HUES6 (cell line): Measurements from ENCODE around the gene PTPRC.

Experiments
- H3K27ac ChIP-seq: 2 replicates; pipeline ENCODE4 v1.7.0; 2013; ENCODE audit warnings: low read depth, mild to moderate bottlenecking, low read length, inconsistent platforms
- H3K27me3 ChIP-seq: 2 replicates; pipeline ENCODE4 v1.6.1; 2013; ENCODE audit warnings: low read length; ENCODE audit not compliant: control insufficient read depth, insufficient read depth
- H3K36me3 ChIP-seq: 2 replicates; pipeline ENCODE4 v1.6.1; 2013; ENCODE audit warnings: low read length; ENCODE audit not compliant: control insufficient read depth, insufficient read depth
- H3K4me1 ChIP-seq: 2 replicates; pipeline ENCODE4 v1.6.1; 2013; ENCODE audit warnings: low read length; ENCODE audit not compliant: control insufficient read depth, insufficient read depth
- H3K4me3 ChIP-seq: 2 replicates; pipeline ENCODE4 v1.5.1; 2013; ENCODE audit warnings: low read depth, low read length
- H3K9ac ChIP-seq: one replicate; pipeline ENCODE4 v1.6.1; 2013; ENCODE audit warnings: mild to moderate bottlenecking, low read length
- H3K9me3 ChIP-seq: 2 replicates; pipeline ENCODE4 v1.6.1; 2013; ENCODE audit warnings: low read depth, low read length; ENCODE audit not compliant: control insufficient read depth, insufficient read depth

PTPRC gene

GRCh38 chr1:198677027-198677426 lies 38.2 kb downstream of the PTPRC start:
- Histone ChIP-seq H3K27me3 (no peaks in the 10 kb centered on the region), H3K4me1 (no peaks in the 10 kb centered on the region), H3K9ac (no peak overlapping the region), H3K27ac (no peak overlapping the region), H3K36me3 (no peaks in the 10 kb centered on the region), H3K4me3 (no peak overlapping the region), H3K9me3 (no peaks in the 10 kb centered on the region)

GRCh38 chr1:198677871-198678270 lies 39.0 kb downstream of the PTPRC start:
- no peak overlapping the region for H3K4me3 ChIP-seq
- H3K9ac ChIP-seq: no peak overlapping the region
- no peak overlapping the region for H3K27ac ChIP-seq
- H3K36me3 ChIP-seq: no peaks in the 10 kb centered on the region
- no peaks in the 10 kb centered on the region for H3K4me1 ChIP-seq
- no peaks in the 10 kb centered on the region for H3K9me3 ChIP-seq
- no peaks in the 10 kb centered on the region for H3K27me3 ChIP-seq

GRCh38 chr1:198678301-198678836 lies 39.5 kb downstream of the PTPRC start:
- no peak overlapping the region for H3K9ac ChIP-seq
- no peaks in the 10 kb centered on the region for H3K27me3 ChIP-seq
- no peaks in the 10 kb centered on the region for H3K4me1 ChIP-seq
- H3K9me3 ChIP-seq: no peaks in the 10 kb centered on the region
- no peak overlapping the region for H3K4me3 ChIP-seq
- H3K36me3 ChIP-seq: no peaks in the 10 kb centered on the region
- H3K27ac ChIP-seq: no peak overlapping the region

- Histone ChIP-seq H3K9ac (no peak overlapping the region), H3K9me3 (no peaks in the 10 kb centered on the region), H3K27me3 (no peaks in the 10 kb centered on the region), H3K27ac (no peak overlapping the region), H3K36me3 (no peaks in the 10 kb centered on the region), H3K4me1 (no peaks in the 10 kb centered on the region), H3K4me3 (no peak overlapping the region)
These were observed 40.1 kb downstream of the PTPRC start for GRCh38 chr1:198678901-198679329.

- Histone ChIP-seq H3K36me3 (no peaks in the 10 kb centered on the region), H3K9me3 (no peaks in the 10 kb centered on the region), H3K9ac (no peak overlapping the region), H3K27me3 (no peaks in the 10 kb centered on the region), H3K27ac (no peak overlapping the region), H3K4me3 (no peak overlapping the region), H3K4me1 (no peaks in the 10 kb centered on the region)
These were observed 40.8 kb downstream of the PTPRC start for GRCh38 chr1:198679535-198680173.

GRCh38 chr1:198680174-198680875 lies 41.5 kb downstream of the PTPRC start:
- no peak overlapping the region for H3K4me3 ChIP-seq
- no peaks in the 10 kb centered on the region for H3K9me3 ChIP-seq
- no peaks in the 10 kb centered on the region for H3K36me3 ChIP-seq
- H3K27ac ChIP-seq: no peak overlapping the region
- H3K4me1 ChIP-seq: no peaks in the 10 kb centered on the region
- H3K9ac ChIP-seq: no peak overlapping the region
- no peaks in the 10 kb centered on the region for H3K27me3 ChIP-seq

GRCh38 chr1:198681252-198681651 lies 42.4 kb downstream of the PTPRC start:
- Histone ChIP-seq H3K9ac (no peak overlapping the region), H3K4me1 (no peaks in the 10 kb centered on the region), H3K9me3 (no peaks in the 10 kb centered on the region), H3K27me3 (no peaks in the 10 kb centered on the region), H3K27ac (no peak overlapping the region), H3K4me3 (no peak overlapping the region), H3K36me3 (no peaks in the 10 kb centered on the region)

GRCh38 chr1:198681831-198682759 lies 43.3 kb downstream of the PTPRC start:
- Histone ChIP-seq H3K4me1 (no peaks in the 10 kb centered on the region), H3K27ac (no peak overlapping the region), H3K9ac (no peak overlapping the region), H3K27me3 (no peaks in the 10 kb centered on the region), H3K4me3 (no peak overlapping the region), H3K9me3 (no peaks in the 10 kb centered on the region), H3K36me3 (no peaks in the 10 kb centered on the region)

GRCh38 chr1:198682850-198683249 lies 44.0 kb downstream of the PTPRC start:
- Histone ChIP-seq H3K9me3 (no peaks in the 10 kb centered on the region), H3K4me1 (no peaks in the 10 kb centered on the region), H3K9ac (no peak overlapping the region), H3K36me3 (no peaks in the 10 kb centered on the region), H3K4me3 (no peak overlapping the region), H3K27me3 (no peaks in the 10 kb centered on the region), H3K27ac (no peak overlapping the region)

- Histone ChIP-seq H3K9ac (no peak overlapping the region), H3K27ac (no peak overlapping the region), H3K27me3 (no peaks in the 10 kb centered on the region), H3K9me3 (no peaks in the 10 kb centered on the region), H3K36me3 (no peaks in the 10 kb centered on the region), H3K4me1 (no peaks in the 10 kb centered on the region), H3K4me3 (no peak overlapping the region)
These were observed 44.6 kb downstream of the PTPRC start for GRCh38 chr1:198683449-198683848.
